Stimulated activated CD4-positive, alpha-beta T cell treated with anti-CD3 and anti-CD28 coated beads, Interleukin-4, amount 100 ng/mL, for 24 hours (primary cell): Measurements from ENCODE around the gene GAGE1.
"Not testable (repeated sequence)": the region's sequence is repeated elsewhere in the genome, so short reads cannot be mapped to it uniquely, and the experiment has no call there.

Experiments used
- DNase-seq: peaks from one replicate; pipeline ENCODE4 v3.0.0-alpha.2; 2020

Gene GAGE1

GRCh38 chrX:49598720-49599119, at the start of gene GAGE1:
TSS of gene GAGE1 (plus strand) at chrX:49599020. CDS start at chrX:49600175, 1,155 bp downstream.
- DNase-seq, result not testable (repeated sequence)

- DNase-seq, result not testable (repeated sequence)
Measured at GRCh38 chrX:49550989-49551388, 47.8 kb upstream of the GAGE1 start, which contains the start of gene GAGE12E. TSS of gene GAGE12E (plus strand) at chrX:49551289. CDS start at chrX:49552444, 1,155 bp downstream.

- DNase-seq, result not testable (repeated sequence)
Measured at GRCh38 chrX:49560542-49560941, 38.3 kb upstream of the GAGE1 start, which contains the start of gene GAGE12F. TSS of gene GAGE12F (plus strand) at chrX:49560842. CDS start at chrX:49561997, 1,155 bp downstream.

- DNase-seq, result not testable (repeated sequence)
Measured at GRCh38 chrX:49568728-49569127, 30.1 kb upstream of the GAGE1 start.

GRCh38 chrX:49569152-49569551, 29.7 kb upstream of the GAGE1 start:
- not testable (repeated sequence) for DNase-seq

- not testable (repeated sequence) for DNase-seq
Measured at GRCh38 chrX:49570100-49570499, 28.7 kb upstream of the GAGE1 start, which contains the start of gene GAGE12G. TSS of gene GAGE12G (plus strand) at chrX:49570400. CDS start at chrX:49571555, 1,155 bp downstream.

- not testable (repeated sequence) for DNase-seq
Measured at GRCh38 chrX:49579649-49580048, 19.2 kb upstream of the GAGE1 start, which contains the start of gene GAGE12H. TSS of gene GAGE12H (plus strand) at chrX:49579949. CDS start at chrX:49581104, 1,155 bp downstream.

- DNase-seq, result not testable (repeated sequence)
Measured at GRCh38 chrX:49589196-49589595, 9.6 kb upstream of the GAGE1 start, which contains the start of gene GAGE2A. TSS of gene GAGE2A (plus strand) at chrX:49589496. CDS start at chrX:49590651, 1,155 bp downstream.

GRCh38 chrX:49589769-49590478, 8.9 kb upstream of the GAGE1 start:
- DNase-seq, result peak; percentile 5

- not testable (repeated sequence) for DNase-seq
Measured at GRCh38 chrX:49590488-49590887, 8.3 kb upstream of the GAGE1 start.

GRCh38 chrX:49610718-49611310, 12.0 kb downstream of the GAGE1 start:
- DNase-seq, result no peak

GRCh38 chrX:49618574-49618973, 19.8 kb downstream of the GAGE1 start:
- no peak for DNase-seq

GRCh38 chrX:49627086-49627777, 28.4 kb downstream of the GAGE1 start:
- peak; percentile 25 for DNase-seq

GRCh38 chrX:49644991-49645637, 46.3 kb downstream of the GAGE1 start:
- no peak for DNase-seq

GRCh38 chrX:49656533-49656932, 57.7 kb downstream of the GAGE1 start:
- DNase-seq, result no peak
